ENCODE results near the gene FFAR3.

Gene FFAR3

DNA sequence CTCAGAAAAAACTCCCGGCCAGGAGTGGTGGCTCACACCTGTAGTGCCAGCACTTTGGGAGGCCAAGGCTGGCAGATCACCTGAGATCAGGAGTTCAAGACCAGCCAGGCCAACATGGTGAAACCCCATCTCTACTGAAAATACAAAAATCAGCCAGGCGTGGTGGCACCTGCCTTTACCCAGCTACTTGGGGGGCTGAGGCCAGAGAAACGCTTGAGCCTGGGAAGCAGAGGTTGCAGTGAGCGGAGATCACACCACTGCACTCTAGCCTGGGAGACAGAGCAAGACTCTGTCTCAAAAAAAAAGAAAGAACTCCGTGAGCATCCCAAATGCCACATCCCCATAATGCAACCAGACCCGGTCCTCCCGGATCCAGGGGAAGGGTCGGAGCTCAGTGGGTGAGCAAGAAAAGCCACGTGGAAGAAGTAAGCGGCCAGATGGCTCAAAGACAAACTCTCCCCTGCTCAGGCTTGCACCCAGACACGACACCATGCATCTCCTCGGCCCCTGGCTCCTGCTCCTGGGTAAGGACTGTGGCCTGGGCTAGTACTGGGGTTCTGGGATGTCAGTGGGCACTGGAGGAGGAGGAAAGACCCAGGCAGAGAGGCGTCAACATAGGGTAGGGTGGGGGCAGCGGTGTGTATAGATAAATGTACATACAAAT is 26.6 kb upstream of the FFAR3 start:
- no peak for DNase-seq

DNA sequence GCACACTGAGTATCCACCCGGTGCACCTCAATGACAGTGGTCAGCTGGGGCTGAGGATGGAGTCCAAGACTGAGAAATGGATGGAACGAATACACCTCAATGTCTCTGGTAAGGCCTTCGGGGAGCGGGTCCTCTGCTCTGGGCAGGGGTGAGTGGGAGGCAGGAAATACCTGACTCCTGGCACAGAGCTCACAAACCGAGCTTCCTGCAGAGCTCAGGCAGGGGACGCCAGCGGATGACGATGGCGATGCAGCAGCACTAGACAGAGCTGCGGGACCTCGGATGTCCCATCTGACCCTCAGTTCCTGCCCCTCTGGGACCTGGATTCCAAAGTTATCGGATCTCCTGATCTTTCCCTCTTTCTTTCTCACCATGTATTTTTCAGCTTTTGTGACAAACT is 25.4 kb upstream of the FFAR3 start:
- no peak for DNase-seq

DNA sequence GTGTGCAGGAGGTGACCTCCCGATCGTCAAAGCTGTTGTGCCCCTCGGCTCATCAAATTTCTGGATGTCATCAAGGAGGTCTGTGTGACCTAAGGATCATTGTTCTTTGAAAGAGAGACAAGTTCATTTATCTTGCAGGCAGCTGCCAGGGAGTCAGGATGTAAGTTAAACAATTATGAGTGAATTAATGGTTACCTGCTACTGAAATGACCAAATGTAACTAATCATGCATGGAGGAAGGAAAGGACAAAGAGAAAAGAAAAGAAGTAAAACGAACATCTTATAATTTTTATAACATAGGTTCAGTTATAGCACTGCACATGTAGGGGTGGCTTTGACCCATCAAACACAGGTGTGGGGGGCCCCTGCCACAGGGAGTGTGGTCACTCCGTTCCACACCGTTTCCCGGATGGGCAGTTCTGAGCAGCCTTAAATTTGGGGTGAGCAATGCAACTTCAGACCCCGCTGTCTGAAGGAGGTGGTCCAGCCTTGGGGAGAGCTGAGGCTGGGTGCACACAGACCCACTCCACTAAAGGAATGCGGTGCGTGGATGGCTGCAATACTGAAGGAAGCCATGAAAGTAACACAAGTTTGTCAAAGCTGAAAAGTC is 24.0 kb upstream of the FFAR3 start:
- no peak for DNase-seq

DNA sequence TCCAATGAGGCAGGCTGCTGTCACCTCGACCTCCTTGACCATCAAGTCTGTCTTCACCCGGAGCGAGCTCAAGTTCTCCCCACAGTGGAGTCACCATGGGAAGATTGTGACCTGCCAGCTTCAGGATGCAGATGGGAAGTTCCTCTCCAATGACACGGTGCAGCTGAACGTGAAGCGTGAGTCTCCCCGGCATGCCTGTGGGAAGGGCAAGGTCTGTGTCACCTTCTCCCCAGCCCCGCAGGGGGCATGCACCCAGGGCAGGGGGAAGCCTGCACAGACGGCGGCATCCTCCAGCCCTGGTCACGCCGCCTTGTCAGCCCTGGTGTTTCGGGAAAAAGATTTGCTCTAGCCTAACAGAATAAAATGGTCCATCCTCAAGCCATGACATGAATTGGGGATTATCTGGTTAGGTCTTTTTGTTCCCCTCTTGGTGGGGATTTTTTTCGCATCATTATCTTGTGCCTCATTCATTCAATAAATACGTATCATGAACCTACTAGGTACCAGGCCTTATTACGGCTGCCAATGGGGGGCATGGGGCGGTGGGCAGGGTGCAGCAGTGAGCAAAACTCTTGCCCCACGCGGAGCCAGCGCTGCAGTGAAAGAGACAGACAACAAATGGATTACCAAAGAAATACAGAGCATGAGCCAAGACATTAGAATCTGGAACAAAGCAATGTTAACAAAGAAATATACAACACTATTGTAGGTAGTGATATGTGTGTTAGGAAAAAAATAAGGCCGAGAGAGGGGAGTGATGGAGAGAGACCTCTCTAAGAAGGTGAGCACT is 21.9 kb upstream of the FFAR3 start:
- no peak for DNase-seq

DNA sequence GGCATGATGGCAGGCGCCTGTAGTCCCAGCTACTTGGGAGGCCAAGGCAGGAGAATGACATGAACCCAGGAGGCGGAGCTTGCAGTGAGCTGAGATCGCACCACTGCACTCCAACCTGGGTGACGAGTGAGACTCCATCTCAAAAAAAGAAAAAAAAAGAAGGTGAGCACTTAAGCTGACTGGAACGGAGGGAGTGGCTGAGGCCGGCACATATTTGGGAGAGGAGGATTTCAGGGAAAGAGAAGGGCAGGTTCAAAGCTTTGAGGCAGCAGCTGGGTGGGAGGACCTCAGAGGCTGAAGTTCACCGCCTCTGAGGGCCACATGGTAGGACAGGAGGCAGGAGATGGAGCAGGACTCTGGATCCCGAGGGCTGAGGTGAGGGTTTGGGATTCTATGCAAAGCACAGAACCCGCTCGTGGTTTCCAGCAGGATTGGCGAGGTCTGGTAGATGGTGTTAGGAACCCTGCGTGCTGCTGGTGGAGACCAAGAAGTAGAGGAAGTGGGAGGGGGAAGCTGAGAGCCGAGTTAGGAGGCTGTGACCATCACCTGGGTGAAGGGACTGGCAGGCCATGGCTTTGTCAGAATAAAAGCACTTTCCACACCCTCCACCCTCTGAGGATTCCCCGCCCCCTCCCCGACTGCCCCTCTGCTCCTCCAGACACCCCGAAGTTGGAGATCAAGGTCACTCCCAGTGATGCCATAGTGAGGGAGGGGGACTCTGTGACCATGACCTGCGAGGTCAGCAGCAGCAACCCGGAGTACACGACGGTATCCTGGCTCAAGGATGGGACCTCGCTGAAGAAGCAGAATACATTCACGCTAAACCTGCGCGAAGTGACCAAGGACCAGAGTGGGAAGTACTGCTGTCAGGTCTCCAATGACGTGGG is 20.9 kb upstream of the FFAR3 start:
- no peak for DNase-seq

DNA sequence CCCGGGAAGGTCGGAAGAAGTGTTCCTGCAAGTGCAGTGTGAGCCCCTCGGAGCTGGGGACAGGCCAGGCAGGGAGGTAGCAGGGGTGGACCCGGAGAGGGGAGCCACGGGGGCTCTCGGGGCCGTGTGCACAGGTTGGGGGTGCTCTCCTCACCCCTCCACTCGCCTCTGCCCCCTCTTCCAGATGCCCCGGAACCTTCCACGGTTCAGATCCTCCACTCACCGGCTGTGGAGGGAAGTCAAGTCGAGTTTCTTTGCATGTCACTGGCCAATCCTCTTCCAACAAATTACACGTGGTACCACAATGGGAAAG is 20.3 kb upstream of the FFAR3 start:
- DNase-seq, result no peak

DNA sequence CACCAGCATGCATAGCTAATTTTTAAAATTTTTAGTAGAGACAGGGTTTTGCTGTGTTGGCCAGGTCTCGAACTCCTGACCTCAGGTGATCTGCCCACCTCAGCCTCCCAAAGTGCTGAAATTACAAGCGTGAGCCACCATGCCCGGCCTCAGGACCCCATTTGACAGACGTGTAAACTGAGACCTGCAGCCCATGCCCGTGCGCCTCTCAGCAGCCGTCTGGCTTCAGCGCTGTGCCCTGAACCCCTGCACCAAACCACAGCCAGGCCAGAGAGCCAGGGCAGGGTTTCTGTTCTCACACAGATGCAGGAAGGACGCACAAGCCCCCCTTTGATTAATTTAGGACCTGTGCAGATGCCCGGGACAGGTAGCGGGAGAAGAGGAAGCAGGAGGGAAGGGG is 17.8 kb upstream of the FFAR3 start:
- DNase-seq, result no peak

DNA sequence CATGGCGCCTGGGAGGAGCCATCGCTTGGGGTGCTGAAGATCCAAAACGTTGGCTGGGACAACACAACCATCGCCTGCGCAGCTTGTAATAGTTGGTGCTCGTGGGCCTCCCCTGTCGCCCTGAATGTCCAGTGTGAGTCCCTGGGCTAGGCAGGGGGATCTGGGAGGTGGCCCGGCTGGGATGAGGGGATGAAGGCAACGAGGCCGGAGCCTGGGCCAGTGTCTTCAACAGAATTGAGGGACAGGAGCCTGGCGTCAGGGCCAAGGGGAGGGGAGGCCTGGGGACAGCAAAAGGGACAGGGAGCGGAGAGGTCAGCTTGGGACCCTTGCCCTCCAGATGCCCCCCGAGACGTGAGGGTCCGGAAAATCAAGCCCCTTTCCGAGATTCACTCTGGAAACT is 17.3 kb upstream of the FFAR3 start:
- DNase-seq, result no peak

DNA sequence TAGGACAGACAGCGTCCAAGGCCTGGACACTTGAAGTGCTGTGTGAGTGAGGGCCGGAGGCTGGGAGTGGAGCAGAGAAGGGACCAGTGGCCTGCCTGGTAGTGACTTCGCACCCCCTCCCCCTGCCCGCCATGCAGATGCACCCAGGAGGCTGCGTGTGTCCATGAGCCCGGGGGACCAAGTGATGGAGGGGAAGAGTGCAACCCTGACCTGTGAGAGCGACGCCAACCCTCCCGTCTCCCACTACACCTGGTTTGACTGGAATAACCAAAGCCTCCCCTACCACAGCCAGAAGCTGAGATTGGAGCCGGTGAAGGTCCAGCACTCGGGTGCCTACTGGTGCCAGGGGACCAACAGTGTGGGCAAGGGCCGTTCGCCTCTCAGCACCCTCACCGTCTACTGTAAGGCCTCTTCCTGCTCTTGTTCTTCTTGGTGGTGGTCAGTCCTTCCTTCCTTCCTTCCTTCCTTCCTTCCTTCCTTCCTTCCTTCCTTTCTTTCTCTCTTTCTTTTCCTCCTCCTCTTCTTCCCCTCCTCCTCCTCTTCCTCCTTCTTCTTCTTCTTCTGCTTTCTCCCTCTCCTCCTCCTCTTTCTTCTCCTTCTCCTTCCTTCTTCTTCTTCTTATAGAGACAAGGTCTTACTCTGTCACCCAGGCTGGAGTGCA is 16.6 kb upstream of the FFAR3 start:
- no peak for DNase-seq

DNA sequence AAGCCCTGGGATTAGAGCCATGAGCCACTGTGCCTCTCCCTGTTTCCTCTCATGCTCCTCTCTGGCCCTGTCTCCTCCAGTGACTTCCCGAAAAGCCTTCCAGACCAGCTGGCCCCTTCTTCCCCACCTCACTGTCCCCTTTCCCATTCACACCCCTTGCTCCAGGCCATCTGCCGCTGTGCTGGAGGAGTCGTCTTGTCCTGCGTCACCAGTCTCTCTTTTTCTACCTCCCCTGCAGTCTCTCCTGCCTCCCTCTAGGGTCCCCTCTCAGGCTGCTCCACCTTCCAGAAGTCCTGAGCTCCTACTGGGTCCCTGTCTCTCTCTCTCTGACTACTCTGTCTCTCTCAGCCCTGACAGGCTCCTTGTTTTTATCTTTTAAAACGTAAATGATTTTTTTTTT is 15.8 kb upstream of the FFAR3 start:
- no peak for DNase-seq

DNA sequence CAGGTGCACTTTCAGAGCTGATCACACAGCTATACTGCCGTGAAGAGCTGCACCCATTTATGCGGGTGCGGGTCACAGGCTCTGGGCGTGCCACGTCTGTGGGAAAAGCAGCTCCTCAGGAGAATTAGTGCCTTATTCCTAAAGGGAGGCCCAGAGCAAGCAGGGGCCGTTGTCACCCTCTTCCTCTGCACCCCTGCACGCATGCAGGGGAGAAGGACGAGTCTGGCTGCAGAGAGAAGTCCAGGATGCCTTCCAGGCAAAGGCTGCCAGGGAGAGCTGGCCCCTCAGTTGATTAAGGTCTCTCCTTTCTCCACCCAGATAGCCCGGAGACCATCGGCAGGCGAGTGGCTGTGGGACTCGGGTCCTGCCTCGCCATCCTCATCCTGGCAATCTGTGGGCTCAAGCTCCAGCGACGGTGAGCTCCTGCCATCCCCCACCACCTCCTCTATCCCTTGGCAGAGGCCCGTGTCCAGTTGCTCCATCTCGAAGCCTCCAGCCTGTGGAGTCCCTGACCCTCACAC is 13.7 kb upstream of the FFAR3 start:
- no peak for DNase-seq

DNA sequence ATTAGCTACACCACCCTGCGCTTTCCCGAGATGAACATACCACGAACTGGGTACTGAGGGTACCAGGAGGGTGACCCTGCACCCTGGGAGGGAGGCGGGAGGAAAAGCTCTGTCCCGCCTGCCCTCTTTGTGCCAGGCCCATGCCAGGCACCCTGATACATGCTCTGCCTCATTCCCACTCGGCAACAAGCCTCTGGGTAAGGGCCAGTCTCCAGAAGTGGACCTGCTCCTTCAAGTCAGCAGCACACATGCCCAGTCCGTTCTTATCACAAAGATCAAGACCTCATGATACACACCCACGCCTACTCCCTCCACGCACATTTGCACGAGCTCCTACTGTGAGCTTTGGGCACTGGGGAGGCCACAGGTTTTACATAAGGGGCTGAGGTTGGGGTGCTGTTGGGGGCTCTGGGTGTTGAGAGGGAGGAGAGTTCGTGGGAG is 12.6 kb upstream of the FFAR3 start:
- DNase-seq, result no peak

DNA sequence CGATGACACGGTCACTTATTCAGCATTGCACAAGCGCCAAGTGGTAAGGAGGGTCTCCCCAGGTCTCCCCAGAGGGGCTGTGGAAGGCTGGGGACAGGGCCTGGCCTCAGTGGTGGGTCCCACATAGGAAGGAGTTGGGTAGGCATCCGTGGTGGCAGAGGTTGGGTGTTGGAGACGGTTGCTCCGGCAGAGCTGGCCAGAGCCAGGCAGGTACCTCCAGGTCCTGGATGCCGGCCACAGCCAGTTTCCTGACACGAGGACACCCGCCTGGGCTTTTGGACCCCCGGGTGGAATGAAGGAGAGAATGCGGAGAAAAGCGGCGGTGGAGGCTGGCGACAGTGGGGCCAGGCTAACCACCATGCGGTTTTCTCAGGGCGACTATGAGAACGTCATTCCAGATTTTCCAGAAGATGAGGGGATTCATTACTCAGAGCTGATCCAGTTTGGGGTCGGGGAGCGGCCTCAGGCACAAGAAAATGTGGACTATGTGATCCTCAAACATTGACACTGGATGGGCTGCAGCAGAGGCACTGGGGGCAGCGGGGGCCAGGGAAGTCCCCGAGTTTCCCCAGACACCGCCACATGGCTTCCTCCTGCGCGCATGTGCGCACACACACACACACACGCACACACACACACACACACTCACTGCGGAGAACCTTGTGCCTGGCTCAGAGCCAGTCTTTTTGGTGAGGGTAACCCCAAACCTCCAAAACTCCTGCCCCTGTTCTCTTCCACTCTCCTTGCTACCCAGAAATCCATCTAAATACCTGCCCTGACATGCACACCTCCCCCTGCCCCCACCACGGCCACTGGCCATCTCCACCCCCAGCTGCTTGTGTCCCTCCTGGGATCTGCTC is 11.8 kb upstream of the FFAR3 start:
- DNase-seq, result no peak

DNA sequence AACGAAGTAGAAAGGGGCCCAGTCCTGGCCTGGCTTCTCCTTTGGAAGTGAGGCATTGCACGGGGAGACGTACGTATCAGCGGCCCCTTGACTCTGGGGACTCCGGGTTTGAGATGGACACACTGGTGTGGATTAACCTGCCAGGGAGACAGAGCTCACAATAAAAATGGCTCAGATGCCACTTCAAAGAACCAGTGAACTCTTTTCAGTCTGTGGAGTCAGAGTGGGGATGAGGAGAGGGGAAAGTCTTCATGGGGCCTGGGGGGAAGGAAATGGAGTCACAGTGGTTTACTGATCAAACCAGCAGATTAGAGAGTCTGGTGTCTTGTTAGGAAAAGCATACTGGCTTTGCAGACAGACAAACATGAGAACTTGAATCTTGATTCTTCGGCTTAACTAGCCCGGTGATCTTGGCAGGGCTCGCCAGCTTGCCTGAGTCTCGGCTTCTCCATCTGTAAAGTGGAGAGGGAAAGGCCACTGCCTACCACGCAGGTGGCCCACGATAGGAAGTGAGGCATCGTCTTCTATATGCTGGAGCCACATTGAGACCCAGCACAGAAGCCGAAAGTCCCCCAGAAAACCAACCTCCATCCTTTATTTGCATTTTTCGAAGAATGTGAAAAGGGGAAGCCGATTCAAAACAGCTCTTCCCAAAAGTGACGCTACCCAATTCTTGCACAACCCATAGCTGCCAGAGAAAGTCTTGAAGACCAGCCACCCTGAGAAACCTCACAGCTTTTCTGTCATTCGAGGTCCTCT is 10.9 kb upstream of the FFAR3 start, which contains the start of gene FFAR1:
TSS of gene FFAR1 (plus strand) at position 732 of the 759 bp plus-strand sequence. CDS start 3,650 bp downstream, outside the sequence.
- DNase-seq, result no peak

DNA sequence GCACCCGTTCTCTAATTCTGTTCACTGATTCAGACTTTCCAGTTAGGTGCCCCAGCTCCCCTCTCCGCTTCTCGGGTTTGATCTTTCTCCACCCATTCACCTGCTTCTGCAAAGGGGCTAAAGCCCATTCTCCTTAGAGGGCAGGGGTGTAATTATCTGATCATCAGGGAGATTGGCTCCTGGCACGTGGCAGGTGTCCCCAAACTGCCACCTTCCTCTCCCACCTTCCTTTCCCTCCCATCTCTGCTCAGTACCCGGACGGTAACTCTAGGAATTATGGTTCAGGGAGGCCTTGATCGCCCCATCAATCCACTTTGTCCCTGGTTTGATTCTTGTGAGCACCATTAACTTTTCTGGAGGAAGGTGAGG is 10.3 kb upstream of the FFAR3 start:
- DNase-seq, result no peak

DNA sequence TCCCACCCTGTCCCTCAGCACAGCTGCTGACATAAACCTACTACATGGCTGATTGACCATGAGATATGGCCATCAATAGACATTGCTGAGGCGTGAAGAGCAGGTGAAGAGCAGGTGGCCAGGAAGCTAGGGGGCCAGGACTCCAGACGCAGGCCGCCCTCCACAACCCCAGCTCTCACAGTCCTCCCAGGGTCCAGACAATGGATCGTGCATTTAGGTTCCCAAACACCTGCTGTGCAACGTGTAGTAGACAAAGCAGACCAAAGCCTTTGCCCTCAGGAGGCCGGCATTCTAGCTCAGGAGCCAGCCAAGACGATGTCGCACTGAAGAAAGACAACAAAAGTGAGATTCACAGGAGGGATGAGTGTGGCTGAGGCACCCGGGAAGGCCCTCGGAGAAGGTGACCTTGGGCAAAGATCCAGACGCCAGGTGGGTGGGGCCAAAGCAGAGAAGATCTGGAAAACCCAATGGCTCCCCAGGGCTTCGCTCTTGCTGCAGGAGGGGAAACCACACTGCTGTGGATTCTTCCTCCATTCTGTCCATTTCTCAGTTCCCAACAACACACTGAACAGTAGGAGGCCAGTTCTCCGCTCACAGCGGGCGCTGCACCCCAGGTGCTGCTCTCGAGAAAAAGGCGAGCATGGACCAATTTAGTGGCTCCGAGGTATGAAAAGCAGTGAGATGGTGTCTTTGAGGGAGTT is 9.2 kb upstream of the FFAR3 start:
- DNase-seq, result no peak

DNA sequence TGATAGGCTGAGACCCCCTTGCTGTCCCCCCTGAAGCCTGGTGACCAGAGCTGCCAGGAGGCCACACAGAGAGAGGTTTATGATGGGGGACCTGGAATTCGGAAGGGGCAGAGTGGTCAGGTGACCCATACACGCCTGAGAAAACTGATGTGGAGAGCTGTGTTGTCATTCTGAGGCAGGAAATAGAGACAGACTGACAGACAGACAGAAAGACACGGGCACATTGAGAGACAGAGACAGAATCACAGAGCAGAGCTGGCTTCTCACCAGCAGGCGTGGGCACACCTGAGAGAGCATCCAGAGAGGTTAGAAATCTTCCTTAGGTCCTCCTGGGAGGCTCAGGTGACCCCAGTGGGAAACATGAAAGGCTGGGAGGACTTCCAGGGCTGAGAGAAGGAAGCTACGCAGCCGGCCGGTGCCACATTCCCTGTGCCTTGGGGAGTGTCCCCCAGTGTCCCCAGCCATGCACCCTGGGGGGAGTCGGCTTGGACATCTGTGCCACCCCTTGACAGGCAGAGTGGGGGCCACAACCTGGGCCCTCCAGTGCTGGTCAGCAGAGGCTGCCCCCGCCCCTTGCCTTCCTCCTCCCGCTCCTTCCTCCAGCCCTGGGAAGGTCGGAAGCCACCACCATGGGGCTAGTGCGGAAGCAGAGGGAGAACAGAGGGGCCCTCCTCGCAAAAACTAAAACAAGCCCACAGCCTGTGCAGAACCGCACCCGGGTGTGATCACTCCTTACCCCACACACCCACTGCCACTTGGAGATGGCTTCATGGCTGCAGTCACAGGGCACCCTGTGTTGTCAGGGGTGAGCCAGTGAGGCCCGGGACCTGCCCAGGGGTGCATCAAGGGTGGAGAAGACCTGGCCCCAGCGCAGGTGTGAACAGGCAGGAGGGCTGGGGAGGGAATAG is 8.4 kb upstream of the FFAR3 start:
- no peak for DNase-seq

DNA sequence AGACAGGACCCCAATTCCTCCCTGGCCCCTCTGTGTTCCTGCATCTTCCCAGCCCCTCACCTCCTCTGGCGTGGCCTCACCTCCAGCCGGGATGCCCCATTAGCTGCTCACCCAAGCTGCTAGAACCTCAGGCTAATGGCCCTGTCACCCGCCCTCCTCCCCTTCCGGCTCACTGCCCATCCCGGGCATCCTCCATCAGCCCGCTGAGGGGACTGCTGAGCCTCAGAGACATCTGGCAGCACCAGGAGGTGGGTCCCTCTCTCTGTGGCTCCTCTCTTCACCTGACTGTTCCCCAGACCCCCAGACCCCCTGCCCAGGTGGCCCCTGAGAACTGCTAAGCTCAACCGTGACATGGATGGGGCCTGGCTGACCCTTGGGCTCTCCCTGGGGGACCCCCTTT is 7.7 kb upstream of the FFAR3 start:
- no peak for DNase-seq
